ENCODE measurements around the gene LSM12. TPM values are rescaled to one million over a fixed set of nuclear protein-coding genes. Genes with fewer than 3 reads are reported as not detected.
A peak's percentile ranks its signal among the peaks of the same experiment; 100 is the strongest.
"Not testable (repeated sequence)": the region's sequence is repeated elsewhere in the genome, so short reads cannot be mapped to it uniquely, and the experiment has no call there.

LSM12 gene
- total RNA-seq, 2 experiments from 2014 or later, result 79.8 to 83.9 TPM

GRCh38 chr17:43998552-43998951 is 67.9 kb downstream of the LSM12 start:
- intact Hi-C loops (cut with micrococcal nuclease), result no loop called here

GRCh38 chr17:43997180-43997579 is 69.3 kb downstream of the LSM12 start:
- CTCF ChIA-PET, result interaction anchor here (0.7 to 5.9 kb wide), 4 partner anchors 53 to 157 kb away, joined by 3 to 51 read pairs (median 14); partner anchors contain the start of gene MPP2
- H3K4me3 Mint-ChIP-seq; intact Hi-C loops (cut with micrococcal nuclease); H3K27ac Mint-ChIP-seq; H3K27me3 Mint-ChIP-seq (ENCODE audit: low read depth); DNase-seq; H3K9me3 Mint-ChIP-seq; H3K36me3 Mint-ChIP-seq (ENCODE audit: low read depth); H3K4me1 Mint-ChIP-seq (ENCODE audit: low read depth): not testable (repeated sequence)

More at GRCh38 chr17:43998552-43998951, 67.9 kb downstream of the LSM12 start:
- CTCF ChIA-PET, result interaction anchor here (1.5 to 5.9 kb wide), 2 partner anchors 27 to 54 kb away, joined by 3 to 51 read pairs; no protein-coding TSS in a partner anchor
- Mint-ChIP-seq H3K27me3 (ENCODE audit: low read depth) (peaks cover 8% of the 10 kb centered on the region), H3K36me3 (ENCODE audit: low read depth) (no peaks in the 10 kb centered on the region), H3K4me1 (ENCODE audit: low read depth) (peaks cover 6% of the 10 kb centered on the region), H3K4me3 (no peak overlapping the region), H3K9me3 (no peaks in the 10 kb centered on the region), H3K27ac (no peak overlapping the region)
- no peak for DNase-seq

GRCh38 chr17:43995150-43995471 is 71.4 kb downstream of the LSM12 start:
- Mint-ChIP-seq H3K36me3 (ENCODE audit: low read depth) (no peaks in the 10 kb centered on the region), H3K4me1 (ENCODE audit: low read depth) (peaks cover 3% of the 10 kb centered on the region), H3K27me3 (ENCODE audit: low read depth) (peaks cover 8% of the 10 kb centered on the region), H3K27ac (no peak overlapping the region), H3K9me3 (no peaks in the 10 kb centered on the region), H3K4me3 (peak overlapping the region; percentile 39)
- intact Hi-C loops (cut with micrococcal nuclease), result loop anchor here (1.0 to 2.0 kb wide), 3 partner anchors 51 to 117 kb away; no protein-coding TSS in a partner anchor
- CTCF ChIA-PET, result interaction anchor here (1.3 to 5.9 kb wide), 4 partner anchors 13 to 86 kb away, joined by 7 to 51 read pairs (median 12); partner anchors contain the start of gene MPP2
- DNase-seq, result no peak

GRCh38 chr17:43994272-43995149 is 72.0 kb downstream of the LSM12 start:
- Mint-ChIP-seq H3K4me1 (ENCODE audit: low read depth) (peaks cover 3% of the 10 kb centered on the region), H3K27ac (no peak overlapping the region), H3K27me3 (ENCODE audit: low read depth) (peaks cover 8% of the 10 kb centered on the region), H3K4me3 (peak overlapping the region; percentile 39), H3K36me3 (ENCODE audit: low read depth) (no peaks in the 10 kb centered on the region), H3K9me3 (no peaks in the 10 kb centered on the region)
- intact Hi-C loops (cut with micrococcal nuclease), result loop anchor here (1.0 to 2.0 kb wide), 3 partner anchors 50 to 116 kb away; no protein-coding TSS in a partner anchor
- CTCF ChIA-PET, result interaction anchor here (0.6 to 5.9 kb wide), 8 partner anchors 15 to 116 kb away, joined by 3 to 51 read pairs (median 6); partner anchors contain the start of gene MPP2
- DNase-seq, result peak; percentile 75

- no peak for DNase-seq
- intact Hi-C loops (cut with micrococcal nuclease), result no loop called here
- CTCF ChIA-PET, result interaction anchor here (1.2 to 5.9 kb wide), 2 partner anchors 48 to 89 kb away, joined by 3 to 51 read pairs; no protein-coding TSS in a partner anchor
These were observed 73.8 kb downstream of the LSM12 start for GRCh38 chr17:43992641-43993040.

GRCh38 chr17:43988301-43988700 is 78.2 kb downstream of the LSM12 start:
- CTCF ChIA-PET, result interaction anchor here (0.7 to 1.4 kb wide), 3 partner anchors 44 to 80 kb away, joined by 3 to 4 read pairs (median 3); no protein-coding TSS in a partner anchor
- no peaks in the 10 kb centered on the region for H3K36me3 Mint-ChIP-seq (ENCODE audit: low read depth)
- H3K27ac Mint-ChIP-seq, result no peak overlapping the region
- H3K27me3 Mint-ChIP-seq (ENCODE audit: low read depth), result peaks cover 20% of the 10 kb centered on the region
- intact Hi-C loops (cut with micrococcal nuclease), result no loop called here
- H3K9me3 Mint-ChIP-seq, result no peaks in the 10 kb centered on the region
- DNase-seq, result no peak
- no peak overlapping the region for H3K4me3 Mint-ChIP-seq
- no peaks in the 10 kb centered on the region for H3K4me1 Mint-ChIP-seq (ENCODE audit: low read depth)

More at GRCh38 chr17:43992641-43993040, 73.8 kb downstream of the LSM12 start:
- Mint-ChIP-seq H3K4me3 (no peak overlapping the region), H3K27me3 (ENCODE audit: low read depth) (peaks cover 10% of the 10 kb centered on the region), H3K9me3 (no peaks in the 10 kb centered on the region), H3K27ac (no peak overlapping the region), H3K36me3 (ENCODE audit: low read depth) (no peaks in the 10 kb centered on the region), H3K4me1 (ENCODE audit: low read depth) (peaks cover 3% of the 10 kb centered on the region)

- Mint-ChIP-seq H3K27ac (no peak overlapping the region), H3K27me3 (ENCODE audit: low read depth) (peaks cover 27% of the 10 kb centered on the region), H3K36me3 (ENCODE audit: low read depth) (no peaks in the 10 kb centered on the region), H3K9me3 (no peaks in the 10 kb centered on the region), H3K4me1 (ENCODE audit: low read depth) (no peaks in the 10 kb centered on the region), H3K4me3 (no peak overlapping the region)
- no peak for DNase-seq
- intact Hi-C loops (cut with micrococcal nuclease), result no loop called here
- CTCF ChIA-PET, result interaction anchor here (1.2 to 1.5 kb wide), 3 partner anchors 44 to 109 kb away, joined by 3 to 5 read pairs (median 3); no protein-coding TSS in a partner anchor
These were observed 79.1 kb downstream of the LSM12 start for GRCh38 chr17:43987131-43988021.

- peaks cover 34% of the 10 kb centered on the region for H3K27me3 Mint-ChIP-seq (ENCODE audit: low read depth)
- no peaks in the 10 kb centered on the region for H3K4me1 Mint-ChIP-seq (ENCODE audit: low read depth)
- no peaks in the 10 kb centered on the region for H3K9me3 Mint-ChIP-seq
- CTCF ChIA-PET, result interaction anchor here (1.2 to 1.5 kb wide), 2 partner anchors 43 to 108 kb away, joined by 3 to 5 read pairs; no protein-coding TSS in a partner anchor
- H3K4me3 Mint-ChIP-seq, result no peak overlapping the region
- no peak overlapping the region for H3K27ac Mint-ChIP-seq
- intact Hi-C loops (cut with micrococcal nuclease), result no loop called here
- H3K36me3 Mint-ChIP-seq (ENCODE audit: low read depth), result no peaks in the 10 kb centered on the region
- DNase-seq, result no peak
These were observed 80.1 kb downstream of the LSM12 start for GRCh38 chr17:43986225-43986981.

- intact Hi-C loops (cut with micrococcal nuclease), result no loop called here
- Mint-ChIP-seq H3K36me3 (ENCODE audit: low read depth) (no peaks in the 10 kb centered on the region), H3K4me1 (ENCODE audit: low read depth) (no peaks in the 10 kb centered on the region), H3K9me3 (no peaks in the 10 kb centered on the region), H3K27ac (no peak overlapping the region), H3K4me3 (no peak overlapping the region), H3K27me3 (ENCODE audit: low read depth) (peaks cover 34% of the 10 kb centered on the region)
- DNase-seq, result no peak
- CTCF ChIA-PET, result interaction anchor here (0.6 kb wide), 1 partner anchor 43 kb away, joined by 3 read pairs; no protein-coding TSS in a partner anchor
These were observed 82.0 kb downstream of the LSM12 start for GRCh38 chr17:43984521-43984920.

Data from activated naive CD4-positive, alpha-beta T cell treated with anti-CD3 and anti-CD28 coated beads for 36 hours (primary cell).